Epithelial cell of proximal tubule (primary cell): ENCODE results near the gene ANKRD49. TPM values are rescaled to one million over a fixed set of nuclear protein-coding genes. Genes with fewer than 3 reads are reported as not detected.
"Not testable (repeated sequence)": the region's sequence is repeated elsewhere in the genome, so short reads cannot be mapped to it uniquely, and the experiment has no call there.

Source experiments
- DNase-seq: peaks from one replicate; pipeline ENCODE4 v3.0.0-alpha.2; 2011; ENCODE audit warnings: low read depth
- H3K4me3 ChIP-seq: 2 replicates; pipeline ENCODE4 v1.5.1; 2011; ENCODE audit warnings: low read depth, mild to moderate bottlenecking, low read length
- CTCF ChIP-seq: conservative IDR thresholded peaks from 2 replicates; pipeline ENCODE4 v1.5.1; 2012; ENCODE audit warnings: low read depth, mild to moderate bottlenecking, low read length
- total RNA-seq: library from RNA; depleted of rRNA; stranded (reverse); fragments of >200 nt; gene quantifications from 2 replicates; pipeline ENCODE4 v1.2.3, GENCODE V29; 2015

The ANKRD49 gene
- total RNA-seq, 1 donor from 2014 or later, result 7.2 TPM

- H3K4me3 ChIP-seq, result no peak overlapping the region
- no peak for TF ChIP-seq CTCF
- no peak for DNase-seq
Observed at GRCh38 chr11:94501522-94501921, 7.7 kb downstream of the ANKRD49 start.

- TF ChIP-seq CTCF, result peak; percentile 61
- H3K4me3 ChIP-seq, result no peak overlapping the region
Observed at GRCh38 chr11:94504689-94505293, 11.0 kb downstream of the ANKRD49 start.

GRCh38 chr11:94506513-94506912 is 12.7 kb downstream of the ANKRD49 start:
- DNase-seq, H3K4me3 ChIP-seq: not testable (repeated sequence)

More at GRCh38 chr11:94504689-94505293, 11.0 kb downstream of the ANKRD49 start:
- DNase-seq, result no peak

- H3K4me3 ChIP-seq, result no peak overlapping the region
- TF ChIP-seq CTCF, result no peak
- no peak for DNase-seq
Observed at GRCh38 chr11:94507485-94507884, 13.7 kb downstream of the ANKRD49 start.

DNA sequence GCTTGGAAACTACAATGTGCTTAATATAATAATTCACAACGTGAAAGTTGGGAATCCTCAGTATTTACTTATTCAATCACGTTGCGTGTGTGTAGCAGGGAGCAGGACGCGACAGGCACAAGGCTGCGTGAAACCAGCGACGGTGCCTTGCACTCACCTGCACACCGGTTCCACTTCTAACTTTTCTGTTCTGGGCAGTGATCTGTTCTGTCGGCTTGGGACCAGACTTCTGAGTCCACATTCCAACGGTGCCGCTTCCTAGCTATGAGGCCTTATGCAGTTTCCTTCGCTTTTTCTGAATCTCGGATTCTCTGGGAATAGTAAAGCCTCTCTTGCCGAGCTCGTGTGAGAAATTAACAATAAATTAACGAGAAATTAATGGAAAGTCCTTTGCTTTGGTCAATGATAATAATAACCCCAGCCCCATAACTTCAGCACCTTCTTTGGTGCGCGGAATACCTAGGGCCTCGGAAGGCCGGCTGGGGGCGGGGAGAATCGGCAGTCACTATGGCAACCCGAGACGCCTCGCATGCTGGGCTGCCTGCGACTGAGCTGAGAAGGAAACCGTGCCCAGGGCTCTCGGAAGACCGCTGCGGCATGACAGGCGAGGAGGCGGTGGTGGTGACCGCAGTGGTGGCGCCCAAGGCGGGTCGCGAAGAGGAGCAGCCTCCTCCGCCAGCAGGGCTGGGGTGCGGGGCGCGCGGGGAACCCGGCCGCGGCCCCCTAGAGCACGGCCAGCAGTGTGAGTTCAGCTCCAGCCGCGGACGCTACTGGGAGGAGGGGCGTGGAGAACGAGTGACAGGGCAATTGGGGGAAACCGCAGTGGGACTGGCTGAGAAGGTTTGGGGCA is 18.4 kb downstream of the ANKRD49 start, which contains the start of gene C11orf97:
Gene C11orf97 (plus strand): TSS at position 530 of the 850 bp plus-strand sequence. CDS start 68 bp downstream, at position 598.
- no peak for DNase-seq
- no peak for TF ChIP-seq CTCF
- peak within 1 kb of the TSS; percentile 70 for H3K4me3 ChIP-seq

- no peak for DNase-seq
- no peak for TF ChIP-seq CTCF
- peak overlapping the region; percentile 70 for H3K4me3 ChIP-seq
Observed at GRCh38 chr11:94513091-94513490, 19.3 kb downstream of the ANKRD49 start.

DNA sequence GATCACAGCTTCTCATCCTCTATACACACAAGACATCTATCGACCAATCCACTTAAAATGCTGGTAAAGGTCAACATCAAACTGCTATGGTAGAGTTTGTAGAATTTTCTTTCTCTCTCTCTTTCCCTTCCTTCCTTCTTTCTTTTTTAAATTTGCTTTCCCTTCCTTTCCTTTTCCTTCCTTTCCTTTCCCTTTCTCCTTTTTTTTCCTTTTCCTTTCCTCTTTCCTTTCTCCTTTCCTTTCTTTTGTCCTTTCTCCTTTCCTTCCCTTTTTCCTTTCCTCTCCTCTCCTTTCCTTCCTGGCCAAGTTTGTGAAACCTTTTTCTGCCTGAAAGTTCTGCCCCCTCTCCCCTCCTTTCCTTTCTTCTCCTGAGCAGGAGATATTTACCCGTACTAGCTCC is 21.6 kb downstream of the ANKRD49 start:
- H3K4me3 ChIP-seq, result no peak overlapping the region
- no peak for DNase-seq
- no peak for TF ChIP-seq CTCF
